Spleen (tissue), 11 donors: ENCODE data around the gene CDC25C. TPM values are rescaled to one million over a fixed set of nuclear protein-coding genes. Genes with fewer than 3 reads are reported as not detected.
A peak's percentile ranks its signal among the peaks of the same experiment; 100 is the strongest.
"Not testable (repeated sequence)": the region's sequence is repeated elsewhere in the genome, so short reads cannot be mapped to it uniquely, and the experiment has no call there.

ENCODE experiments used
- DNase-seq: peaks from one replicate; pipeline ENCODE4 v3.0.0-alpha.2; 2020
- H3K27ac ChIP-seq, 8 donors: fragments of 200-600 bp; sonication (generic) in 7 of 8; 1 replicate in 4 of 8; 2 replicates in 4 of 8; pipeline versions ENCODE4 v1.5.0 to v1.8.0; 2016 to 2021; ENCODE audit warnings: inconsistent platforms in 4 of 8, mild to moderate bottlenecking in 4 of 8, moderate library complexity in 1 of 8
- H3K27me3 ChIP-seq, 7 donors: fragments of 200-600 bp; sonication (generic) in 6 of 7; replicated peaks in 1 of 7; 1 replicate in 4 of 7; 2 replicates in 3 of 7; pipeline versions ENCODE4 v1.5.0 to v1.8.0; 2016 to 2021; ENCODE audit warnings: inconsistent platforms in 3 of 7, mild to moderate bottlenecking in 1 of 7
- H3K36me3 ChIP-seq, 6 donors: fragments of 200-600 bp; sonication (generic) in 5 of 6; 1 replicate in 4 of 6; 2 replicates in 2 of 6; pipeline versions ENCODE4 v1.5.0 to v1.8.0; 2016 to 2021; ENCODE audit warnings: inconsistent platforms in 2 of 6
- H3K4me1 ChIP-seq, 6 donors: fragments of 200-600 bp; sonication (generic) in 5 of 6; 1 replicate in 3 of 6; 2 replicates in 3 of 6; pipeline versions ENCODE4 v1.5.0 to v1.8.0; 2016 to 2021; ENCODE audit warnings: inconsistent platforms in 3 of 6
- H3K4me3 ChIP-seq, 8 donors: fragments of 200-600 bp; sonication (generic) in 7 of 8; 1 replicate in 4 of 8; 2 replicates in 4 of 8; pipeline versions ENCODE4 v1.5.0 to v1.8.0; 2016 to 2021; ENCODE audit warnings: inconsistent platforms in 4 of 8, mild to moderate bottlenecking in 4 of 8, moderate library complexity in 2 of 8
- H3K9me3 ChIP-seq, 8 donors: fragments of 200-600 bp; sonication (generic) in 7 of 8; 1 replicate in 4 of 8; 2 replicates in 4 of 8; pipeline versions ENCODE4 v1.5.0 to v1.8.0; 2016 to 2021; ENCODE audit warnings: inconsistent platforms in 4 of 8
- POLR2A ChIP-seq, 3 donors: fragments of 450-650 bp; IDR thresholded peaks; one replicate each; pipeline ENCODE4 v1.5.1; 2017; ENCODE audit warnings: antibody characterized with exemption in 3 of 3, mild to moderate bottlenecking in 1 of 3
- POLR2AphosphoS5 ChIP-seq, 3 donors: sonication (generic); formaldehyde crosslinking; IDR thresholded peaks; one replicate each; pipeline ENCODE4 v1.5.1; 2017; ENCODE audit warnings: antibody characterized with exemption in 3 of 3
- WGBS, 5 donors: extraction: QIAGEN DNeasy Blood & Tissue Kit in 3 of 5; methylation state at CpG; one replicate each; pipeline versions ENCODE4 v1.1.5 to v1.1.7; 2013 to 2018; 5-methylcytosine and 5-hydroxymethylcytosine counted together
- intact Hi-C: fragments of 100-400 bp; cut with DNase I; formaldehyde crosslinking; loops from one replicate; pipeline ENCODE4 v1.15.0; 2023; ENCODE audit warnings: low total_unique reads
- polyA plus RNA-seq, 3 donors: library from polyadenylated mRNA; stranded (reverse); fragments of 200-250 nt; gene quantifications; one replicate each; pipeline ENCODE4 v1.2.1, GENCODE V29; 2013
- total RNA-seq, 7 donors: library from RNA; depleted of rRNA in 3 of 7; stranded (reverse); fragments of >200 nt in 3 of 7; fragmentation: NEBNext Ultra II Directional in 4 of 7; extraction: Animal tissue kit (Norgen Biotek cat#: 25700) in 4 of 7; gene quantifications; one replicate each; pipeline versions ENCODE4 v1.1.0 to v1.2.1, GENCODE V29; 2016 to 2021
- TF ChIP-seq, protein P1 (sequence below), 11 experiments: fragments of 200-600 bp in 7 of 11; fragments of 450-650 bp in 4 of 11; sonication (generic) in 4 of 11; IDR thresholded peaks in 8 of 11; conservative IDR thresholded peaks in 3 of 11; 1 replicate in 7 of 11; 2 replicates in 4 of 11; pipeline versions ENCODE4 v1.4.0 to v1.8.0; 2016 to 2021; ENCODE audit warnings: antibody characterized with exemption in 11 of 11, inconsistent platforms in 4 of 11, mild to moderate bottlenecking in 1 of 11
- donor health status: healthy with polysubstance abuse.
- donor health status: DM: no; HTN: no; CAD: no; lungs with moderate emphysema.
- donor health status: DM: no; HTN: no; CAD: no.
- donor health status: Bipolar disorder and iron deficiency.
- donor health status: healthy.
- donor health status: DM: no; HTN: no; CAD: no.
- donor health status: DM: yes; HTN: yes; CAD: no.

Gene CDC25C
- total and polyA plus RNA-seq, 10 donors, result 0.25 to 6.0 (median 0.83) TPM

- intact Hi-C loops, result no loop called here
- Histone ChIP-seq H3K36me3 (no peaks in the 10 kb centered on the region), H3K4me1 (peaks cover 22 to 54% (median 36%) of the 10 kb centered on the region in 6 donors), H3K27ac (no peak overlapping the region), H3K9me3 (no peaks in the 10 kb centered on the region), H3K4me3 (no peak overlapping the region), H3K27me3 (no peaks in the 10 kb centered on the region)
- 61 to 85% (median 77%) methylated on average over 3 of the region's 3 CpGs for WGBS, 5 donors
- no peak for TF ChIP-seq POLR2AphosphoS5 (IDR thresholded peaks at IDR 0.05)
- TF ChIP-seq, protein P1, sequence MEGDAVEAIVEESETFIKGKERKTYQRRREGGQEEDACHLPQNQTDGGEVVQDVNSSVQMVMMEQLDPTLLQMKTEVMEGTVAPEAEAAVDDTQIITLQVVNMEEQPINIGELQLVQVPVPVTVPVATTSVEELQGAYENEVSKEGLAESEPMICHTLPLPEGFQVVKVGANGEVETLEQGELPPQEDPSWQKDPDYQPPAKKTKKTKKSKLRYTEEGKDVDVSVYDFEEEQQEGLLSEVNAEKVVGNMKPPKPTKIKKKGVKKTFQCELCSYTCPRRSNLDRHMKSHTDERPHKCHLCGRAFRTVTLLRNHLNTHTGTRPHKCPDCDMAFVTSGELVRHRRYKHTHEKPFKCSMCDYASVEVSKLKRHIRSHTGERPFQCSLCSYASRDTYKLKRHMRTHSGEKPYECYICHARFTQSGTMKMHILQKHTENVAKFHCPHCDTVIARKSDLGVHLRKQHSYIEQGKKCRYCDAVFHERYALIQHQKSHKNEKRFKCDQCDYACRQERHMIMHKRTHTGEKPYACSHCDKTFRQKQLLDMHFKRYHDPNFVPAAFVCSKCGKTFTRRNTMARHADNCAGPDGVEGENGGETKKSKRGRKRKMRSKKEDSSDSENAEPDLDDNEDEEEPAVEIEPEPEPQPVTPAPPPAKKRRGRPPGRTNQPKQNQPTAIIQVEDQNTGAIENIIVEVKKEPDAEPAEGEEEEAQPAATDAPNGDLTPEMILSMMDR (IDR thresholded peaks at IDR 0.05 in 8 of 11, conservative IDR thresholded peaks at IDR 0.05 in 3 of 11), result no peak
- TF ChIP-seq POLR2A (IDR thresholded peaks at IDR 0.05), result no peak
- DNase-seq, result no peak
These were observed 3.4 kb upstream of the CDC25C start for GRCh38 chr5:138334867-138335447.

GRCh38 chr5:138330813-138331448 is 673 bp downstream of the CDC25C start:
- H3K27me3 ChIP-seq, result no peaks in the 10 kb centered on the region
- H3K4me3 ChIP-seq, result peak overlapping the region in 7 of 8 donors; percentile 35 to 68 (median 55)
- intact Hi-C loops, result no loop called here
- 4 to 7% (median 6%) methylated on average over 12 of the region's 12 CpGs for WGBS, 5 donors
- H3K36me3 ChIP-seq, result no peaks in the 10 kb centered on the region
- H3K4me1 ChIP-seq, result peaks cover 12 to 26% (median 17%) of the 10 kb centered on the region in 6 donors
- TF ChIP-seq, protein P1 (IDR thresholded peaks at IDR 0.05 in 8 of 11, conservative IDR thresholded peaks at IDR 0.05 in 3 of 11), result no peak
- TF ChIP-seq POLR2A (IDR thresholded peaks at IDR 0.05), result no peak
- TF ChIP-seq POLR2AphosphoS5 (IDR thresholded peaks at IDR 0.05), result no peak
- H3K9me3 ChIP-seq, result no peaks in the 10 kb centered on the region
- no peak for DNase-seq
- peak overlapping the region in 3 of 8 donors; percentile 15 to 69 (median 59) for H3K27ac ChIP-seq

- H3K4me1 ChIP-seq, H3K27ac ChIP-seq, H3K9me3 ChIP-seq, H3K4me3 ChIP-seq, intact Hi-C loops, DNase-seq, H3K27me3 ChIP-seq: not testable (repeated sequence)
- H3K36me3 ChIP-seq, result peaks cover 0 to 26% (median 0%) of the 10 kb centered on the region in 6 donors
- WGBS, 5 donors, result 93 to 98% (median 96%) methylated on average over 4 of the region's 4 CpGs
These were observed 13.4 kb downstream of the CDC25C start for GRCh38 chr5:138318211-138318610.

GRCh38 chr5:138316355-138316754 is 15.2 kb downstream of the CDC25C start:
- no peaks in the 10 kb centered on the region for H3K9me3 ChIP-seq
- H3K4me1 ChIP-seq, result no peaks in the 10 kb centered on the region
- no peak overlapping the region for H3K27ac ChIP-seq
- intact Hi-C loops, result no loop called here
- no peaks in the 10 kb centered on the region for H3K27me3 ChIP-seq
- H3K36me3 ChIP-seq, result peaks cover 0 to 26% (median 0%) of the 10 kb centered on the region in 6 donors
- no peak for DNase-seq
- H3K4me3 ChIP-seq, result no peak overlapping the region
- TF ChIP-seq POLR2A (IDR thresholded peaks at IDR 0.05), result no peak
- TF ChIP-seq, protein P1 (IDR thresholded peaks at IDR 0.05 in 8 of 11, conservative IDR thresholded peaks at IDR 0.05 in 3 of 11), result no peak
- no peak for TF ChIP-seq POLR2AphosphoS5 (IDR thresholded peaks at IDR 0.05)
- WGBS, 5 donors, result 74 to 95% (median 89%) methylated on average over 3 of the region's 3 CpGs
